ENCODE measurements around the gene MAST4.

Gene MAST4

GRCh38 chr5:66704790-66705425 is 108.7 kb downstream of the MAST4 start:
- no peak for FAIRE-seq

DNA sequence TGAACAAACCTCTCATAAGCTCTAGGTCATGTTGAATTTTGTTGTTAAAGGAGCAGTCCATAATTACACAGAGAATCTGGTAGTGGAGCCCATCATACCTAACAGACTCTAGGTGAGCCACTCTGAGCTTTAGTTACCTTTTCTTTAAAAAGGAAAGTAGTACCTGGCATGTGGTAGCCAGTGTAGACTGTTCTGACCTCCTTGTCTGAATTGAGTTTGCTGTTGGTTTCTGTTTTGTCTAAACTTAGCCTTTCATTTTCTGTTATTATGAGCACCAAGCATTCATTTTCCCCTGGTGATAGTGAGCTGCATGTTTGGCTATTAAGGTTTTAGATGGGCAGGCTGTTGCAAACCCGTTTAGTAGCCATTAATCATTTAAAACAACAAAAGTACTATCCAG is 112.2 kb downstream of the MAST4 start:
- FAIRE-seq, result no peak

GRCh38 chr5:66710557-66711088 is 114.4 kb downstream of the MAST4 start:
- FAIRE-seq, result no peak

DNA sequence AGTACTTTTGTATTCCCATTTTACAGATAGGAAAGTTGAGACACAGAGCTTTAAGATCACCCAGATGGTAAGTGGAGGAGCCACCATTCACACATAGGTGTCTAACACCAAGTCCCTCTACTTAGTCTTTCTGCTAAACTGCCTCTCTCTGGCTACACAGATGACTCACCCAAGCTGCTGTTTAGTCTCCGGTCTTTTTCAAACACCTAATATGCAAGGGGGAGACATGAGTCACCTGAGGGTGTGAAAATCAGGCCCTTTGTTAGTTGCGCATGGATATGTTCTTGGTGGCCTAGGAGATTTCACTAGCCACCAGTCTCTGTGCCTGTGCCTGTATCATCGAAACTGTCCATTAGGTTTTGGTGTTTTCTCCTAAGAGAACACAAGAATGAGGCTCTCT is 117.8 kb downstream of the MAST4 start:
- no peak for FAIRE-seq

GRCh38 chr5:66717455-66718373 is 121.5 kb downstream of the MAST4 start:
- FAIRE-seq, result no peak

- FAIRE-seq, result no peak
These were observed 122.3 kb downstream of the MAST4 start for GRCh38 chr5:66718374-66719002.

DNA sequence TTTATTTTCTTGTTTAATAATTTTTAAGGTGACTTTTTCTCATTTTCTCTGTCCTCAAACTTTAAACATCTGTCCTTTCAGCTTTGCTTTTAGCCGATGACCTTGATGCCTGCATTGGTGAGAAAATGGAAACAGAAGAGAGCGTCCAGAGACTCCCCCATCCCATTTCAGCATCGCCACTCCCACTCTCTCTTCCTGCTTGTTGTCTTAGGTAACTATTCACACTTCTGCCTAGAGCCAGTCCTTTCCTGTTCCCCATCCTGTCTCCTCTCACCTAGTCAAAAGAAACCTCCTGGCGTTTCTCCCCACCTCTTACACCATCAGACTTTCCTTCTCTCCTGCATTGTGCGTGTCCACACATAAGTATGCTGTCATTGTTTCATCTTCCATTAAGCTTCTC is 124.6 kb downstream of the MAST4 start:
- FAIRE-seq, result no peak

DNA sequence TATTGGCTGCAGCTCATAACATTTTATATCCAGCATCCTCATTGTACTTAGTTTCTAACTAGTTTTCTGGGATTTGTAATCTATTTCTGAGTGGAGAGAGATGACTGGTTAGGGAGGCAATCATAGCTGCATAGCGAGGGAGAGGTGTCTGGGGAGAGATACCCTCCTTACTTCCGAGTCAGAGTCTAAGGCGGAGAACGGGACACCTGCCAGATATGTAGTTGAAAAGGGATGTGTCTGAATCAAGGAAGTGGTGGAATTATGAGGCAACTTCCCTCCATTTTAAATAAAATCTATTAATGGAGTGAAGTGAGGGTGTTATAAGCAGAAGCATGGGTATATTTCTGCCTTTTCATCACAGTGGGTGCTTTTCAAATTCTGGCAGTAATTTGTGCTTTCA is 126.5 kb downstream of the MAST4 start:
- FAIRE-seq, result no peak

GRCh38 chr5:66724349-66725139 is 128.4 kb downstream of the MAST4 start:
- FAIRE-seq, result peak; percentile 69

DNA sequence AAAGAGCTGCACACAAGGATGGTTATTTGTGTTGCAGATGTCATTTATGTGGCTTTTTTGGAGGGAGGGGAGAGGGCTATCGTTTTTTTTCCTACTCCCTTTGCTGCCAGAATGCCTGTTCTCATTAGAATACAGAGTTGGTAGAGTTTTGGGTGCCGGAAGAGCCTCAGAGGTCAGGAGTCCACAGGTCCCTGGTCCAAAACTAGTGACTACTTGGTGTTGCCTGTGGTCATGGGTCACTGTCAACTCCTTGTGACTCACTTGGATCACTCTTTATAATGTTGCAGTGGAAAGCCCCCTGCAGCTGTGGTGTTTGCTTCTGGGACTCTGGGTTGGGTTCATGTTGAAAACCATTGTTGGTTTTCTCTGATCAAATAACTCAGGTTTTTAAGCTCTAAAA is 131.4 kb downstream of the MAST4 start:
- FAIRE-seq, result no peak

DNA sequence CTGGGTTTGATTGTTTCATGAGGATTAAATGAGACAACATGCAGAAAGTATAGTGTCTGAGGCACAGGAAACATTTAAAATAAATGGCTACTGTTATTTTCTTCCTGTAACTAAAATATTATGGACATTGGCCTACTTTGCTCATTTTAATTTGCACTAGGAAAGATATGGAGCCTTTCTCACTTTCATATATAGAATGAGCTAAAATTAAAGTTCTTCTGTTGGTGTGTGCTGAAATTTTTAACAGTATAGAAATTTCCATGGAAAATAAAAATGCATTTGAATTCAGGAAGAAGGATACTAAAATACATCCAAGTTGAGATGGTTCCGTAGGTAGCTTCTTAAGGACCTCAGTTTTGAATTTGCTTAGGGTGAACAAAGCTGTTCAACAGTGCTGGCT is 131.9 kb downstream of the MAST4 start:
- no peak for FAIRE-seq

GRCh38 chr5:66737096-66737495 is 140.9 kb downstream of the MAST4 start:
- FAIRE-seq, result no peak

- no peak for FAIRE-seq
These were observed 141.9 kb downstream of the MAST4 start for GRCh38 chr5:66738136-66738535.

DNA sequence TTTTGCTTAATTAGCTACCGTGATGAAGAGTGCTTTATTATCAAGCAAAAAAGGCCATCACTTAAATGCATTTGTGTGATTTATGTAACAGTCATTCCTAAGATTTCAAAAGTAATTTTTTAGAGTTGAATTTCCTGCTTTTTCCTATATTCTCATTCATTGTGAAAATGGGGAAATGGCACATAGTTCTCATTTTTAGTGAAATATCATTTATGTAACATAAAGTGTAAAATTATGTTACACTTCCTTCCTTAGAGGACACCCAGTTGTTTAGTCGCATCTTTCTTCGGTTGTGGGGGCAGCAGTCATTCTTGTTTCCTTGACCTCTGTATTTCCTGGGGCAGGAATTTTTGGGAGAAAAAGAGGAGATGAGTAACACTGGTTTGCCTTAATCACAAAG is 142.8 kb downstream of the MAST4 start:
- FAIRE-seq, result no peak

DNA sequence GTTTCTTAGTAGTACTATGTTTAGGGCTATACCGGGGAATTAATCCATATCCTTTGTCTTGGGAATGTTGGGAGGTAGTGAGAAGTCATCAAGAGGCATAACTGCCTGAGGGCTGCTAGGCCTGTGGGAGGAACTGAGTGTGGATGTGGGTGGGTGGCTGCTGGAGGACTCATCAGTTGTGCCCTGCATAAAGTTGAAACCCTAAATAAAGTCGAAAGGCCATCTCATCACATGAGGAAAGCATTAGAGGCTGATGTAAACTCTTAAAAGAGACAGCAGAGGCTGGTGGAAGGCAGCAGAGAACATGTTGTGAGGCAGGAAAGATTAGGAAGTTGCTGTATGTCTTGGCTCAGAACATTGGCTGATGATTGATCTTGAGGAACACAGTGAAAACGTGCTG is 143.8 kb downstream of the MAST4 start:
- no peak for FAIRE-seq

DNA sequence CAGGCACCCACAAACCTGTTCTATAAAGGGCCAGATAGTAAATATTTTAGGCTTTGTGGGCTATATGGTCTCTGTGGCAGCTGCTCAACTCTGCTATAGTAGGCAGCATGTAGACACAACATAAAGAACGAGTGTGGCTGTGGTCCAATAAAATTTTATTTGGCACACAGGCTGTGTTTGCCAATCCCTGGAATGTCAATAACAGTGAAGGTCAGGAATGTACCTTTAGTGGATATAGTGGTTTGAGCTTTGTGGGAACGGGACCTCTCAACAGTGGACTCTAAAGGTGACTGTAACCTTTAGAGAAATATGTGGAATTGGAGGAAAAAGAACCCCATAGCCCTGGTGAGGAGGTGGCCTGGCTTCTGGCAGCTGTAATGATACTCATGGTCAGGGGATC is 145.2 kb downstream of the MAST4 start:
- FAIRE-seq, result no peak

DNA sequence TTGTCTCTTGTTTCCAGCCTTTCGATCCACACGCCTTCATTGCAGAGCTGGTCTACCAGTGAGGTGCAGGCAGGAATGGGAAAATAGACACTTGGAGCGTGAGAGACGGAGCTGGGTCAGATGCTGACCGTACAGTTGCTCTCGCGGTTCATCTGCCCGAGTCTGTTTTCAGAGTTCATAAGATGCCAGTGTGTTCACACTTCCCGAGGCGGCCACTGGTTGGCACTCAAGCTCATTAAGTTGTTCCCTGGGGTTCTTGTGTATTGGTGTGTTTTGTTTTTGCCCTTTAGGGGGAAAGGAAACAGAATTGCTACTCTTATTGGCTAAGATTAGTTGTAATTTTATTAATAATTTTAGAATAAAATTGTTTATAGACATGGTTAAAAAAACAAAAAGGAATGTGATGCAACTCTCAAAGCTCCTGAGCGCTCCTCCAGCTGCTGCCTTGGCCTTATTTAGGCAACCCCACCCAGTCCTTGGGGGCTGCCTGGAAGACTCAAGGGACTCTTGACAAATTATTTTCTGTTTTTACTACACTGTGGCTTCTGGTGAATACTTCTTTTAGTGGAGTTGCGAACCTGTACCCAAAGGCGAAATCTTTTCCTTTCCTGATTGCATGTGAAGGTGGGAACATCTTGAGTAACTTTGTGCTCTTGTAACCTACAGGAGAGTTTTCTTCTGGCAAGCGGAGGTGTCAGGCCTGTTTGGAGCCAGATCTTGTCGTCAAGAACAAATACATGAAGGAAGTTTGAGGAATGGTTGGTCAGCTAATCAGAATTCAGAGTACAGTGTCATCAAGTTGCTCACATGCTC is 146.1 kb downstream of the MAST4 start:
- FAIRE-seq, result no peak

DNA sequence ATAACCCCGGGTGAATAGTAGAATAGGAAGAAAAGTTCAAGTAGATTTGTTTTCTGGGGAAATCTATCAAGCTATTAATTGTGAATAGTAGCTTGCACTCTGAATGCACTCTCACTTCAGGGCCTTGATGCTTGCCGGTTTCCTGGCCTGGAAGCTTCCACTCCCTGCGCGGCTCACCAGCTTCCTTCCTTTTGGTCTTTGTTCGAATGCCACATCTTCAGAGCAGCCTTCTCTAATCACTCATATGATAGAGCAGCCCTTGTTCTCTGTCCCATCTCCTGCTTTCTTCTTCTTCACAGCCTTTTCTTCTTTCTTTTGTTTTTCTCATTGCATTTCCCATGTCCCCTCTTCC is 146.7 kb downstream of the MAST4 start:
- FAIRE-seq, result no peak

DNA sequence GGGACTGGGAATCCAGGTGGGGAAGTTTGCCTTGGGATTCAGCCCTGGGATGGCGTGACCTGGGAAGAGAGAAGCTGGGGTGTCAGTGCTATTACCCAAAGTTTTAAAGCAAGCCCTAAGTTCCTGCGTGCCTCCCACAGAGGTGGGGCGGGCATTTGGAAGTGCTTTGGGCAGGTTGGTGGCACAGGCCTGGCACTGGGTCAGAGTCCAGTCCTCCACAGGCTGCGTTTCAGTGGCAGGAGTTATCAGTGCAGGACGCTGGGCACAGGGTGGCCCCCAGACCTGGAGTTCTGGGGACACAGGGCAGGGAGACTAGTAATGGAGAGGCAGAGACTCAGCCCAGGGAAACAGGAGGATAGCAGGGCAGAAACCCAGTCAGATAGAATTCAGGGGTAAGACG is 147.2 kb downstream of the MAST4 start:
- FAIRE-seq, result no peak

DNA sequence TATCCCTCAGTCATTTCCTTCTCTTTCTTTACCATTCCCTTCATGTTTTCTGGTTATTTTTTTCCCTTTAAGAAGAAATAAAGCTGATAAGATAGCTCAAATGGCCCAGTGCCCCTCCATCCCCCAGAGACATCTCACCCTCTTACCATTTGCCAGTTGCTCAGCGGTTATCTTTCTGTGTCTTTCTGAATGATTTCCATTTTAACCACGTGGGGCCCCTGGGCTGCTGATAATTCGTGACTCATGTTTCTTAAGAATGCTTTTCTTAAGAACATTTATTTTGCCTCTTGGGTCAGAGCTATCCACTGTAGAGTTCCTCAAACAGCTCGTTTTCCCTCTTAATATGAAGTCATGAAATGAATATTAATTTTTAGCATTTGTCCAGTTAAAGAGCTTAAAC is 147.8 kb downstream of the MAST4 start:
- FAIRE-seq, result no peak

- no peak for FAIRE-seq
These were observed 149.1 kb downstream of the MAST4 start for GRCh38 chr5:66745297-66745696.

- FAIRE-seq, result no peak
These were observed 151.4 kb downstream of the MAST4 start for GRCh38 chr5:66747607-66748006.

Data from TTC549 (cell line).